HEK293T (cell line): ENCODE data around the gene GAL3ST2.
"Not testable (repeated sequence)": the region's sequence is repeated elsewhere in the genome, so short reads cannot be mapped to it uniquely, and the experiment has no call there.

Experiments
- CTCF ChIA-PET: fragments of 350-600 bp; formaldehyde crosslinking; extraction: SDS; loops from one replicate; lab custom pipeline; 2021; ENCODE audit warnings: antibody characterized with exemption, inconsistent platforms; lab: Yijun Ruan, JAX
- POLR2A ChIA-PET: fragments of 350-600 bp; formaldehyde crosslinking; extraction: SDS; loops from one replicate; lab custom pipeline; 2020; ENCODE audit warnings: antibody characterized with exemption, inconsistent platforms; lab: Yijun Ruan, JAX
- DNase-seq: peaks from one replicate; pipeline ENCODE4 v3.0.0; 2012; ENCODE audit warnings: mixed read lengths; ENCODE audit errors: extremely low spot score
- ARNT ChIP-seq: fragments of 450-650 bp; IDR thresholded peaks from 2 replicates; pipeline ENCODE4 v1.6.1; 2017; ENCODE audit warnings: mild to moderate bottlenecking
- BHLHE40 ChIP-seq: fragments of 450-650 bp; IDR thresholded peaks from 2 replicates; pipeline ENCODE4 v1.6.1; 2016; ENCODE audit warnings: mild to moderate bottlenecking, moderate library complexity, borderline replicate concordance
- CTBP1 ChIP-seq: fragments of 450-650 bp; IDR thresholded peaks from 2 replicates; pipeline ENCODE4 v1.6.1; 2016; ENCODE audit warnings: borderline replicate concordance
- ELF4 ChIP-seq: fragments of 450-650 bp; IDR thresholded peaks from 2 replicates; pipeline ENCODE4 v1.6.1; 2017; ENCODE audit warnings: antibody characterized with exemption
- FOXA1 ChIP-seq: fragments of 450-650 bp; IDR thresholded peaks from 2 replicates; pipeline ENCODE4 v1.6.1; 2016; ENCODE audit warnings: mild to moderate bottlenecking
- FOXK2 ChIP-seq: fragments of 450-650 bp; IDR thresholded peaks from 2 replicates; pipeline ENCODE4 v1.6.1; 2016; ENCODE audit warnings: mild to moderate bottlenecking
- FOXM1 ChIP-seq: fragments of 450-650 bp; IDR thresholded peaks from 2 replicates; pipeline ENCODE4 v1.6.1; 2017; ENCODE audit warnings: mild to moderate bottlenecking, borderline replicate concordance
- HDGF ChIP-seq: fragments of 450-650 bp; IDR thresholded peaks from 2 replicates; pipeline ENCODE4 v1.6.1; 2017; ENCODE audit warnings: antibody characterized with exemption, borderline replicate concordance
- L3MBTL2 ChIP-seq: fragments of 450-650 bp; conservative IDR thresholded peaks from 2 replicates; pipeline ENCODE4 v1.6.1; 2016; ENCODE audit warnings: mild to moderate bottlenecking
- LEF1 ChIP-seq: fragments of 450-650 bp; IDR thresholded peaks from 2 replicates; pipeline ENCODE4 v1.6.1; 2017; ENCODE audit warnings: mild to moderate bottlenecking, borderline replicate concordance
- NFRKB ChIP-seq: fragments of 450-650 bp; IDR thresholded peaks from 2 replicates; pipeline ENCODE4 v1.6.1; 2016; ENCODE audit warnings: mild to moderate bottlenecking, moderate library complexity
- PKNOX1 ChIP-seq: fragments of 450-650 bp; IDR thresholded peaks from 2 replicates; pipeline ENCODE4 v1.6.1; 2016
- SP1 ChIP-seq: fragments of 450-650 bp; IDR thresholded peaks from 2 replicates; pipeline ENCODE4 v1.6.1; 2017
- SUZ12 ChIP-seq: fragments of 450-650 bp; IDR thresholded peaks from 2 replicates; pipeline ENCODE4 v1.6.1; 2016; ENCODE audit warnings: mild to moderate bottlenecking
- TARDBP ChIP-seq: fragments of 450-650 bp; IDR thresholded peaks from 2 replicates; pipeline ENCODE4 v1.6.1; 2016
- ZNF384 ChIP-seq: fragments of 450-650 bp; IDR thresholded peaks from 2 replicates; pipeline ENCODE4 v1.6.1; 2016

Gene GAL3ST2

GRCh38 chr2:241755777-241756176, 20.8 kb upstream of the GAL3ST2 start:
- ChIA-PET POLR2A (no interaction called here), CTCF (no interaction called here)
- TF ChIP-seq SUZ12: no peak
- TF ChIP-seq LEF1: no peak
- TF ChIP-seq ZNF384: no peak
- TF ChIP-seq FOXK2: no peak
- no peak for TF ChIP-seq NFRKB
- TF ChIP-seq ELF4: no peak
- no peak for TF ChIP-seq L3MBTL2
- no peak for TF ChIP-seq ARNT
- TF ChIP-seq SP1: no peak
- TF ChIP-seq PKNOX1: no peak
- TF ChIP-seq FOXM1: no peak
- no peak for DNase-seq

- TF ChIP-seq ELF4 (no peak), SUZ12 (no peak), LEF1 (no peak), SP1 (no peak), ARNT (no peak), FOXA1 (no peak), BHLHE40 (no peak), L3MBTL2 (no peak), TARDBP (no peak), PKNOX1 (no peak), ZNF384 (no peak), NFRKB (no peak), FOXM1 (no peak), CTBP1 (no peak), FOXK2 (no peak), HDGF (no peak)
- DNase-seq: no peak
- ChIA-PET POLR2A (no interaction called here), CTCF (no interaction called here)
Measured at GRCh38 chr2:241759067-241759807, 17.4 kb upstream of the GAL3ST2 start.

GRCh38 chr2:241759893-241760292, 16.7 kb upstream of the GAL3ST2 start:
- DNase-seq, CTCF ChIA-PET, POLR2A ChIA-PET: not testable (repeated sequence)

- no peak for DNase-seq
- no peak for TF ChIP-seq ZNF384
- TF ChIP-seq FOXM1: peak; percentile 94
- CTCF ChIA-PET: no interaction called here
- POLR2A ChIA-PET: no interaction called here
Measured at GRCh38 chr2:241760301-241760771, 16.3 kb upstream of the GAL3ST2 start.

- TF ChIP-seq LEF1: no peak
- no peak for TF ChIP-seq CTBP1
- no peak for TF ChIP-seq FOXK2
- no peak for TF ChIP-seq ZNF384
- TF ChIP-seq HDGF: no peak
- no peak for TF ChIP-seq TARDBP
- TF ChIP-seq ARNT: no peak
- ChIA-PET POLR2A (no interaction called here), CTCF (no interaction called here)
- no peak for DNase-seq
Measured at GRCh38 chr2:241762321-241762932, 14.2 kb upstream of the GAL3ST2 start.

- TF ChIP-seq FOXK2 (no peak), BHLHE40 (no peak), LEF1 (no peak), SP1 (no peak), TARDBP (no peak), CTBP1 (no peak)
- POLR2A ChIA-PET: no interaction called here
- no peak for DNase-seq
- CTCF ChIA-PET: no interaction called here
Measured at GRCh38 chr2:241762933-241763369, 13.7 kb upstream of the GAL3ST2 start.

- no peak for DNase-seq
- no peak for TF ChIP-seq NFRKB
- no peak for TF ChIP-seq ZNF384
- TF ChIP-seq LEF1: no peak
- no peak for TF ChIP-seq BHLHE40
- TF ChIP-seq L3MBTL2: no peak
- no peak for TF ChIP-seq HDGF
- no peak for TF ChIP-seq SP1
- no peak for TF ChIP-seq CTBP1
- no peak for TF ChIP-seq PKNOX1
- TF ChIP-seq ELF4: no peak
- TF ChIP-seq FOXK2: no peak
- TF ChIP-seq FOXA1: no peak
- no peak for TF ChIP-seq SUZ12
- no peak for TF ChIP-seq TARDBP
- no peak for TF ChIP-seq FOXM1
- no peak for TF ChIP-seq ARNT
- ChIA-PET CTCF (no interaction called here), POLR2A (no interaction called here)
Measured at GRCh38 chr2:241763551-241764274, 12.9 kb upstream of the GAL3ST2 start.
